Ascending aorta (tissue), 2 donors: ENCODE measurements around the gene ABCC8. TPM values are rescaled to one million over a fixed set of nuclear protein-coding genes. Genes with fewer than 3 reads are reported as not detected.

Experiments used
- DNase-seq, 2 donors: peaks; one replicate each; pipeline ENCODE4 v3.0.0-alpha.2; 2019; ENCODE audit warnings: low spot score in 2 of 2
- H3K27ac ChIP-seq, 2 donors: fragments of 200-600 bp; sonication (generic); one replicate each; pipeline ENCODE4 v1.5.1; 2016 to 2017; ENCODE audit warnings: mild to moderate bottlenecking in 1 of 2
- H3K27me3 ChIP-seq: fragments of 200-600 bp; sonication (generic); one replicate; pipeline ENCODE4 v1.5.1; 2017
- H3K36me3 ChIP-seq, 2 donors: fragments of 200-600 bp; sonication (generic); one replicate each; pipeline ENCODE4 v1.5.1; 2016
- H3K4me1 ChIP-seq, 2 donors: fragments of 200-600 bp; sonication (generic); one replicate each; pipeline ENCODE4 v1.5.1; 2016 to 2017; ENCODE audit warnings: mild to moderate bottlenecking in 1 of 2
- H3K4me3 ChIP-seq, 2 donors: fragments of 200-600 bp; sonication (generic); one replicate each; pipeline ENCODE4 v1.5.1; 2016 to 2017; ENCODE audit warnings: mild to moderate bottlenecking in 1 of 2
- H3K9me3 ChIP-seq, 2 donors: fragments of 200-600 bp; sonication (generic); one replicate each; pipeline ENCODE4 v1.5.1; 2016
- intact Hi-C: fragments of 100-400 bp; cut with DNase I; formaldehyde crosslinking; loops from one replicate; pipeline ENCODE4 v1.15.1; 2023
- total RNA-seq: library from RNA; depleted of rRNA; stranded (reverse); fragments of >200 nt; gene quantifications from one replicate; pipeline ENCODE4 v1.1.0, GENCODE V29; 2016
- TF ChIP-seq, protein P1 (sequence below), 3 experiments: fragments of 200-600 bp in 2 of 3; fragments of 450-650 bp in 1 of 3; sonication (generic) in 2 of 3; IDR thresholded peaks; one replicate each; pipeline ENCODE4 v1.5.1; 2016 to 2019; ENCODE audit warnings: antibody characterized with exemption in 3 of 3, mild to moderate bottlenecking in 1 of 3, moderate library complexity in 1 of 3

Gene ABCC8
- total RNA-seq, 1 donor from 2014 or later = not detected

DNA sequence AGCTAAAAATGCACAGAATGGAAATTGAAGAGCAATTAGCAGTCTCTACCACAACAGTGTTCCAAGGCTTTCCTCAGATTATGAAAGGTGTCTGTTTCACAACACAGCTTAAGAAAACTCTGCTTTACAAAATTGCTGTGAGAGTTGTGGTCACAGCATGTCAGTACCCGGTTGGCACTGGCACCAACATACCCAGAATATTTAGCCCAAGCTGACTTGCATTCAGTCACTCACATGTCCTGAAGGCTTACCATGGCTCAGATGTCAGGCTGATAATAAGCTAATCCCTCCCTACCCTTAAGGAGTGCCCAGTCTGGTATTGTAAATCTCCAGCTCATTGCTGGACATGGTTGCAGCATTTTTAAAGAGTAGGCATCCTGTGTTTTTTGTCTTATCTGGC lies 110.2 kb downstream of the ABCC8 start:
- peaks cover 8 to 30% of the 10 kb centered on the region in 2 donors for H3K9me3 ChIP-seq
- intact Hi-C loops = no loop called here
- TF ChIP-seq, protein P1, sequence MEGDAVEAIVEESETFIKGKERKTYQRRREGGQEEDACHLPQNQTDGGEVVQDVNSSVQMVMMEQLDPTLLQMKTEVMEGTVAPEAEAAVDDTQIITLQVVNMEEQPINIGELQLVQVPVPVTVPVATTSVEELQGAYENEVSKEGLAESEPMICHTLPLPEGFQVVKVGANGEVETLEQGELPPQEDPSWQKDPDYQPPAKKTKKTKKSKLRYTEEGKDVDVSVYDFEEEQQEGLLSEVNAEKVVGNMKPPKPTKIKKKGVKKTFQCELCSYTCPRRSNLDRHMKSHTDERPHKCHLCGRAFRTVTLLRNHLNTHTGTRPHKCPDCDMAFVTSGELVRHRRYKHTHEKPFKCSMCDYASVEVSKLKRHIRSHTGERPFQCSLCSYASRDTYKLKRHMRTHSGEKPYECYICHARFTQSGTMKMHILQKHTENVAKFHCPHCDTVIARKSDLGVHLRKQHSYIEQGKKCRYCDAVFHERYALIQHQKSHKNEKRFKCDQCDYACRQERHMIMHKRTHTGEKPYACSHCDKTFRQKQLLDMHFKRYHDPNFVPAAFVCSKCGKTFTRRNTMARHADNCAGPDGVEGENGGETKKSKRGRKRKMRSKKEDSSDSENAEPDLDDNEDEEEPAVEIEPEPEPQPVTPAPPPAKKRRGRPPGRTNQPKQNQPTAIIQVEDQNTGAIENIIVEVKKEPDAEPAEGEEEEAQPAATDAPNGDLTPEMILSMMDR (IDR thresholded peaks at IDR 0.05) = no peak

DNA sequence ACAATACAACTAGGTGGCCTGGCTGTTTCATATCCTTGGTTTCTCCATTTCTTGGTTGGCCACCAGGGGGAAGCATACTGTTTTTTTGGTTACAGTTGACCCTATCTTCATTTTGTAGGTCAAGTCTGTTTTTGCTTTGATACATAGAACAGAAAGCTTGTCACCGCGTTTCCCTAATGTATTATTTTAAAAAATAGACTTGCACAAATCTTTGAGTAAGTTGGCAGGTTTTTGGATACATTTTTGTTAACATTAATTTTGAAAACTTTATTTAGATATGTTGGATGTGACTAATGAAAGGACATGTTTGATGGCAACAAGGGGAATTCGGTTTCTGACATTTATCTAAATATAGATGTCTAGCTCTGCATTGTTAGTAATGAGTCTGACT lies 122.0 kb downstream of the ABCC8 start:
- intact Hi-C loops = loop anchor here (1.0 to 10.0 kb wide), 5 partner anchors 32 to 1040 kb away; partner anchors contain the start of genes LDHA, PIK3C2A and RPS13

More for the DNA sequence above, 110.2 kb downstream of the ABCC8 start:
- no peak for DNase-seq
- Histone ChIP-seq H3K4me3 (no peak overlapping the region), H3K27ac (no peak overlapping the region), H3K27me3 (no peaks in the 10 kb centered on the region), H3K36me3 (peaks cover 29 to 52% of the 10 kb centered on the region in 2 donors), H3K4me1 (no peaks in the 10 kb centered on the region)

DNA sequence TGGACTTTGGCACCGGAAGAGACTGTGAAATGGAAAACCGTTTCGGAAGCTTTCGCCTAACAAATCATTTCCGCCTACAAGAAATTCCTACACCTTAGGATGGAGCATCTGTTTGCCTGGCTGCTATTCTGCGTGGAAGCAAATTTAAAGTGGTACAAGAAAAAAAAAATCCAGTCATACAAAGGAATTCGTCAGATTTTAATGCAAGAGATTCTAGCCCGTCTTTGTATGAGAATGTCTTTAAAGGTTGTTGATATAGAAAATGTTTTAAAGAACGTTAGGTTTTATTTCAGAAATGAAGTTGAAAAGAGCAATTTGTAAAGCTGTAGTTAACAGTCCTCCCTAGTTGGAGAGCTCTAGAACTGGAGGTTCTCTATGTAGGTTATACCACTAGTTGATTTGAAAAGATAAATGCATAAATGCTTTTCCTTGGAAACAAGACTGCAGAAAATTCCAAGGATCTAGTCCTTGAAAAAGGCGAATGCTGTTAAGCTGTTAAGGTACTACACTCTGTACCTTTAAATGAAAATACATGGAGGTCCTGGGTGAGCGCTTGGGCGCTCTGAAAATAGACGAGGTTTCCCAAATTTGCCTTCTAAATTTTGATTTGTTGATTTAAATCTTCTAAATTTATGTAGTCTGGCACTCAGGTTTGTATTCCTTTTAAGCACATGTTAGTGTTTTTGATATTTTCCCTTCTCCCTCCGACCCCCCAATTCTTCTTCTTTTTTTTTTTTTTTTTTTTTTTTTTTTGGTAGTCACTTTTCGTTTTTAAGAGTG lies 122.6 kb downstream of the ABCC8 start:
- Histone ChIP-seq H3K27ac (peak overlapping the region; percentile 84 to 92), H3K9me3 (no peaks in the 10 kb centered on the region), H3K36me3 (peaks cover 0 to 10% of the 10 kb centered on the region in 2 donors), H3K27me3 (no peaks in the 10 kb centered on the region), H3K4me1 (peaks cover 0 to 7% of the 10 kb centered on the region in 2 donors), H3K4me3 (peak overlapping the region; percentile 66 to 98)
- intact Hi-C loops = loop anchor here (1.0 to 10.0 kb wide), 5 partner anchors 32 to 1041 kb away; partner anchors contain the start of genes LDHA, PIK3C2A and RPS13
- TF ChIP-seq, protein P1 (IDR thresholded peaks at IDR 0.05) = no peak
- no peak for DNase-seq

More for the DNA sequence above, 122.0 kb downstream of the ABCC8 start:
- peak in 1 of 2 donors; percentile 86 for DNase-seq
- H3K27ac ChIP-seq = no peak overlapping the region
- TF ChIP-seq, protein P1 (IDR thresholded peaks at IDR 0.05) = peak; percentile 39 to 57 (median 53)
- H3K4me1 ChIP-seq = peaks cover 0 to 7% of the 10 kb centered on the region in 2 donors
- no peaks in the 10 kb centered on the region for H3K27me3 ChIP-seq
- H3K4me3 ChIP-seq = peak overlapping the region in 1 of 2 donors; percentile 98
- peaks cover 0 to 12% of the 10 kb centered on the region in 2 donors for H3K36me3 ChIP-seq
- H3K9me3 ChIP-seq = no peaks in the 10 kb centered on the region

DNA sequence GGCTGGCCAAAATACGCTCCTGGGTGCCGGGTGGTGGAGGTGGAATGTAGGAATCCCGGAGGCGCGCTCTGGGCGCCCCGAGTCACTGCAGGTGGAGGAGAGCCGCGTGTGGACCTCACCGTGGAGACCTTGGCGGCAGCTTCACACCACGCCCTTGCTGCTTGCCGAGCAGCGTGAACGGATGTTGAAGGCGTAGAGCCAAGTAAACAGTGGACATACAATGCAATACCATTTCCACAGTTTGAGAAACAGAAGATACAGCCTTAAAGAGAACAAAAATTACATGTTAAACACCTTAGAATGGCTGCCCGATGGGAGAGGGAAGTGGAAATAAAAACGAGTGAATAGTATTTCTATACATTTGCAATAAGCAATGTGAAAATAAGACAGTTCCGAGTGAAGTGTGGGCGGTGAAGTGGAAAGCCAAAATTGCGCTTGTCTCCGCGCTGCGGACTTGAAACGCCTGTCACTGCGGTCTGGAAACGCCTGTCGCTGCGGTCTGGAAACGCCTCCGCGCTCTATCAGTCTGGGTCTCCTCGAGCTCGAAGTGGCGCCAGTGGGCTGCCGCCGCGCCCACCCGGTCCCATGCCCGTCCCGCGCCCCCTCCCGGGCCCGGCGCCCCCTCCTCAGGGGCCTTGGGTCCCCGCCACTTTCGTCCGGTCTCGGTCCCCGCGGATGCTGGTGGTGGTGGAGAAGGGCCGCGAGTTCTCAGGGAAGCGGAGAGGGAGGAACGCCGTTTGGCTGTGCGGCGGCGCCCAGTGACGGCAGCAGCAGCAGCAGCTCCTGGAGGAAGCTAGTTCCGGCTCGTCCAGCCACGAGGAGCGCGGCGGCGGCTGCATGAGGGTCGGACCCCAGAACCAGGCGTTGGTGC lies 123.5 kb downstream of the ABCC8 start:
- H3K27me3 ChIP-seq = no peaks in the 10 kb centered on the region
- no peaks in the 10 kb centered on the region for H3K9me3 ChIP-seq
- peaks cover 0 to 7% of the 10 kb centered on the region in 2 donors for H3K4me1 ChIP-seq
- peak overlapping the region; percentile 66 to 98 for H3K4me3 ChIP-seq
- H3K36me3 ChIP-seq = peaks cover 0 to 7% of the 10 kb centered on the region in 2 donors
- TF ChIP-seq, protein P1 (IDR thresholded peaks at IDR 0.05) = no peak
- peak; percentile 16 to 83 for DNase-seq
- peak overlapping the region; percentile 84 to 92 for H3K27ac ChIP-seq
- intact Hi-C loops = loop anchor here (5.0 to 10.0 kb wide), 4 partner anchors 146 to 1042 kb away; partner anchors contain the start of genes LDHA, PIK3C2A and RPS13

DNA sequence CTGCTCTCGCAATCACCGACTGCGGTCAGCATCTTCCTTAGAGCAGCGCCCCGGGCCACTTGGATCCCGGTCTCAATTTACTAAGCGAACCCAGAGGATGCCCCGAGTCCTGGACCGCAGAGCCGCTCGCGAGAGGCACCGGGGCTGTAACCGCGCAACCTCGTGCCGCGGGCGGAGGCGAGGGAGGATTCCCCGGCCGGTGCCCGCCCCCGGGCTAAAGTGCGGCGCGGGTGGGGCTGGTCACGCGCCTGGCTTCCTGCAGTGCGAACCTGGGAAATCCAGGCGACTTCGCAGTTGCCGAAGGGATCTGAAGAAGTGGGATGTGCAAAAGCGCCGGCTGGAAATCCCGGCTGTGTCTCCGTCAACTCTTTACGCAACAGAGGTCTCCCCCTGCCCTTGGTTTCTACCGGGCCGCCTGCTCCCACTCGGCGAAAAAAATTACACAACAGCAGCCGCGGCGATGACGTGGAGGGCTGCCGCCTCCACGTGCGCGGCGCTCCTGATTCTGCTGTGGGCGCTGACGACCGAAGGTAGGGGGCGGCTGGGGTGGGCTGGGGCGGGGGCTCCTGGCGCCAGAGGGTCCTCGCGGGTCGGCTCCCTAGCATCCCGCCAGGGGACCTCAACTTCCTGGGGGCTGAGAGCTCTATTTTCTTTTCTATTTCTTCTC lies 125.0 kb downstream of the ABCC8 start, which contains the start of gene NCR3LG1:
NCR3LG1 (plus strand) TSS at position 291 of the 667 bp plus-strand sequence; CDS start at position 461, 170 bp downstream.
- H3K4me3 ChIP-seq = peak within 1 kb of the TSS; percentile 66 to 98
- peak; percentile 15 to 83 for DNase-seq
- peaks cover 0 to 7% of the 10 kb centered on the region in 2 donors for H3K4me1 ChIP-seq
- H3K27me3 ChIP-seq = no peaks in the 10 kb centered on the region
- TF ChIP-seq, protein P1 (IDR thresholded peaks at IDR 0.05) = peak in 1 of 3 experiments; percentile 16
- intact Hi-C loops = loop anchor here (1.0 to 10.0 kb wide), 5 partner anchors 75 to 1043 kb away; partner anchors contain the start of genes LDHA, NUCB2, PIK3C2A and RPS13
- peak within 1 kb of the TSS; percentile 84 to 92 for H3K27ac ChIP-seq
- H3K9me3 ChIP-seq = no peaks in the 10 kb centered on the region
- no peaks in the 10 kb centered on the region for H3K36me3 ChIP-seq
